OCI-LY3 (cell line): ENCODE measurements around the gene SPOPL.

Experiments
- CTCF ChIP-seq: fragments of 200-600, 300-600 bp; sonication (generic); IDR thresholded peaks from 2 replicates; pipeline ENCODE4 v1.5.1; 2014; ENCODE audit warnings: antibody characterized with exemption, low read length, low read depth
- EZH2phosphoT487 ChIP-seq: fragments of 200-600 bp; shearing (Covaris generic); IDR thresholded peaks from 2 replicates; pipeline ENCODE4 v1.6.1; 2018; ENCODE audit warnings: antibody characterized with exemption, mixed run types, low read depth

GRCh38 chr2:138474100-138474825, 27.3 kb upstream of the SPOPL start:
- TF ChIP-seq CTCF (no peak), EZH2phosphoT487 (no peak)
